K562 (cell line): Measurements from ENCODE around the gene CDKN2AIPNL. TPM values are rescaled to one million over a fixed set of nuclear protein-coding genes. Genes with fewer than 3 reads are reported as not detected.

ENCODE experiments used
- ARID3B ChIP-seq: fragments of 250-450 bp; sonication (Bioruptor Pico); IDR thresholded peaks from 2 replicates; pipeline ENCODE4 v1.4.0; 2020; ENCODE audit warnings: borderline replicate concordance
- CBFA2T3 ChIP-seq: fragments of 450-650 bp; IDR thresholded peaks from 2 replicates; pipeline ENCODE4 v1.6.1; 2017
- CXXC5 ChIP-seq: fragments of 250-450 bp; sonication (Bioruptor Pico); IDR thresholded peaks from 2 replicates; pipeline ENCODE4 v1.8.0; 2022; ENCODE audit warnings: inconsistent platforms, mild to moderate bottlenecking, moderate library complexity
- E2F4 ChIP-seq: sonication (generic); formaldehyde crosslinking; IDR thresholded peaks from 2 replicates; pipeline ENCODE4 v1.8.0; 2022; ENCODE audit warnings: mild to moderate bottlenecking, low read depth, missing genetic modification reagents
- EHMT2 ChIP-seq: fragments of 450-650 bp; IDR thresholded peaks from 2 replicates; pipeline ENCODE4 v1.6.1; 2018; ENCODE audit warnings: antibody characterized with exemption
- ETS2 ChIP-seq: IDR thresholded peaks from 2 replicates; pipeline ENCODE4 v1.6.1; 2016; ENCODE audit warnings: borderline replicate concordance, missing genetic modification characterization, mild to moderate bottlenecking, moderate library complexity, missing compliant biosample characterization; ENCODE audit not compliant: poor library complexity, severe bottlenecking
- GATA2 ChIP-seq: sonication (generic); formaldehyde crosslinking; IDR thresholded peaks from 2 replicates; pipeline ENCODE4 v1.4.0; 2020; ENCODE audit warnings: mild to moderate bottlenecking, missing genetic modification reagents
- GTF2B ChIP-seq: IDR thresholded peaks from 2 replicates; pipeline ENCODE4 v1.6.1; 2011; ENCODE audit not compliant: insufficient read length; ENCODE audit errors: extremely low read depth
- HDAC2 ChIP-seq: fragments of 450-650 bp; IDR thresholded peaks from 2 replicates; pipeline ENCODE4 v1.6.1; 2016; ENCODE audit warnings: mild to moderate bottlenecking
- HINFP ChIP-seq: fragments of 450-650 bp; conservative IDR thresholded peaks from 2 replicates; pipeline ENCODE4 v1.6.1; 2016; ENCODE audit warnings: missing genetic modification characterization, low read depth, mild to moderate bottlenecking, control low read depth, missing compliant biosample characterization
- HSF4 ChIP-seq: fragments of 250-450 bp; sonication (Bioruptor Pico); IDR thresholded peaks from 2 replicates; pipeline ENCODE4 v2.1.2; 2022; ENCODE audit warnings: mild to moderate bottlenecking, moderate library complexity, borderline replicate concordance
- LEF1 ChIP-seq: fragments of 450-650 bp; IDR thresholded peaks from 2 replicates; pipeline ENCODE4 v1.6.1; 2016; ENCODE audit warnings: mild to moderate bottlenecking
- MBD1 ChIP-seq: fragments of 250-450 bp; sonication (Bioruptor Pico); IDR thresholded peaks from 2 replicates; pipeline ENCODE4 v1.8.0; 2022; ENCODE audit warnings: inconsistent platforms
- MBD2 ChIP-seq: sonication (generic); IDR thresholded peaks from 2 replicates; pipeline ENCODE4 v1.6.1; 2016; ENCODE audit warnings: low read depth, borderline replicate concordance
- MCM2 ChIP-seq: fragments of 450-650 bp; IDR thresholded peaks from 2 replicates; pipeline ENCODE4 v1.6.1; 2017; ENCODE audit warnings: low read depth, mild to moderate bottlenecking
- MXI1 ChIP-seq: IDR thresholded peaks from 2 replicates; pipeline ENCODE4 v1.6.1; 2011; ENCODE audit warnings: low read depth, mild to moderate bottlenecking, improper control_type of control experiment, low read length
- NFATC3 ChIP-seq: fragments of 450-650 bp; IDR thresholded peaks from 2 replicates; pipeline ENCODE4 v1.6.1; 2017; ENCODE audit warnings: mild to moderate bottlenecking
- TCF7 ChIP-seq: sonication (generic); IDR thresholded peaks from 2 replicates; pipeline ENCODE4 v1.6.1; 2016; ENCODE audit warnings: antibody characterized with exemption, borderline replicate concordance
- TRIM24 ChIP-seq, 2 experiments: fragments of 450-650 bp; IDR thresholded peaks; 2 replicates each; pipeline ENCODE4 v1.6.1; 2016
- ZFX ChIP-seq: sonication (generic); formaldehyde crosslinking; IDR thresholded peaks from 2 replicates; pipeline ENCODE4 v1.8.0; 2022; ENCODE audit warnings: mild to moderate bottlenecking, missing genetic modification reagents, moderate library complexity
- ZNF224 ChIP-seq: sonication (generic); formaldehyde crosslinking; IDR thresholded peaks from 2 replicates; pipeline ENCODE4 v1.8.0; 2022; ENCODE audit warnings: mild to moderate bottlenecking, missing genetic modification reagents
- ZNF24 ChIP-seq: fragments of 450-650 bp; IDR thresholded peaks from 2 replicates; pipeline ENCODE4 v1.6.1; 2016
- ZNF584 ChIP-seq: fragments of 200-800 bp; sonication (Bioruptor generic); IDR thresholded peaks from 2 replicates; pipeline ENCODE4 v1.6.1; 2016; ENCODE audit warnings: low read depth, mild to moderate bottlenecking, missing genetic modification characterization, missing compliant biosample characterization
- polyA plus RNA-seq, 8 experiments: library from polyadenylated mRNA; depleted of rRNA in 4 of 8; stranded (reverse) in 5 of 8; unstranded in 3 of 8; fragments of >200 nt; fragmentation: Nextera tagmentation in 2 of 8; fragmentation: Illumina TruSeq in 1 of 8; extraction: Ambion mirVana in 2 of 8; extraction: Trizol in 1 of 8; gene quantifications; 2 replicates each; pipeline versions ENCODE4 v1.2.1 to v1.2.3, GENCODE V29; 2011 to 2014; ENCODE audit warnings: inconsistent platforms in 1 of 8, missing spikeins in 1 of 8
- total RNA-seq, 7 experiments: library from RNA; depleted of rRNA in 6 of 7; stranded (reverse); fragments of >200 nt in 6 of 7; fragmentation: Illumina TruSeq in 2 of 7; extraction: Trizol in 2 of 7; gene quantifications; 2 replicates each; pipeline versions ENCODE4 v1.2.1 to v1.2.3, GENCODE V29; 2011 to 2021; ENCODE audit warnings: low replicate concordance in 1 of 7

The CDKN2AIPNL gene
- total and polyA plus RNA-seq, 9 of the 15 experiments (the other 6 are each of a cell fraction or from before 2014, with no cell fraction given): 19.9 to 46.9 (median 42.2) TPM

- no peak for TF ChIP-seq HINFP (tag)
- no peak for TF ChIP-seq MCM2
- no peak for TF ChIP-seq CBFA2T3
- peak in 1 of 2 experiments; percentile 48; a peak in 1 of 4 replicates for TF ChIP-seq TRIM24 (IDR thresholded peaks at IDR 0.05)
- TF ChIP-seq HSF4 (CRISPR knock-in tag): no peak
- TF ChIP-seq ZNF584 (CRISPR knock-in tag): no peak
- no peak for TF ChIP-seq ETS2 (tag)
- peak; percentile 48; the same call in 1 of the 2 replicates for TF ChIP-seq HDAC2
- 0 out of 2 replicates have a peak, but pooled peaks have one; percentile 4 for TF ChIP-seq GATA2 (CRISPR knock-in tag)
- TF ChIP-seq ARID3B (CRISPR knock-in tag): no peak
- TF ChIP-seq MBD2: peak; percentile 54; the same call in 1 of the 2 replicates
- no peak for TF ChIP-seq MXI1
- TF ChIP-seq LEF1: no peak
- TF ChIP-seq E2F4 (CRISPR knock-in tag): no peak
- TF ChIP-seq TCF7: peak; percentile 77; the same call in 1 of the 2 replicates
- TF ChIP-seq GTF2B: no peak
- TF ChIP-seq MBD1 (CRISPR knock-in tag): no peak
- TF ChIP-seq EHMT2: peak; percentile 83
- peak; percentile 74; the same call in 1 of the 2 replicates for TF ChIP-seq ZNF24
- TF ChIP-seq ZNF224 (CRISPR knock-in tag): peak; percentile 17; the same call in 1 of the 2 replicates
- no peak for TF ChIP-seq NFATC3
- TF ChIP-seq CXXC5 (CRISPR knock-in tag): peak; percentile 83
- peak; percentile 87 for TF ChIP-seq ZFX (CRISPR knock-in tag)
Observed at GRCh38 chr5:134411546-134412266, at the start of gene CDKN2AIPNL (continued).
